Activated naive CD8-positive, alpha-beta T cell treated with anti-CD3 and anti-CD28 coated beads for 36 hours (primary cell): ENCODE data around the gene IGSF21. TPM values are rescaled to one million over a fixed set of nuclear protein-coding genes. Genes with fewer than 3 reads are reported as not detected.

Source experiments
- DNase-seq: peaks from one replicate; pipeline ENCODE4 v3.0.0; 2021
- H3K27ac Mint-ChIP-seq: one replicate; pipeline ENCODE4 v1.8.0; 2022; ENCODE audit warnings: mild to moderate bottlenecking, moderate library complexity, mixed read lengths
- H3K27me3 Mint-ChIP-seq: one replicate; pipeline ENCODE4 v1.8.0; 2022; ENCODE audit warnings: mild to moderate bottlenecking, mixed read lengths
- H3K36me3 Mint-ChIP-seq: one replicate; pipeline ENCODE4 v1.8.0; 2021; ENCODE audit warnings: mild to moderate bottlenecking, mixed read lengths
- H3K4me1 Mint-ChIP-seq: one replicate; pipeline ENCODE4 v1.8.0; 2021; ENCODE audit warnings: mixed read lengths
- H3K4me3 Mint-ChIP-seq: one replicate; pipeline ENCODE4 v1.8.0; 2022; ENCODE audit warnings: mild to moderate bottlenecking, moderate library complexity, mixed read lengths
- H3K9me3 Mint-ChIP-seq: one replicate; pipeline ENCODE4 v1.8.0; 2022; ENCODE audit warnings: mixed read lengths
- total RNA-seq, 2 experiments: library from RNA; stranded (reverse); gene quantifications; one replicate each; pipeline ENCODE4 v1.2.3, GENCODE V29; 2021

Gene IGSF21
- total RNA-seq, 2 experiments from 2014 or later, result not detected

DNA sequence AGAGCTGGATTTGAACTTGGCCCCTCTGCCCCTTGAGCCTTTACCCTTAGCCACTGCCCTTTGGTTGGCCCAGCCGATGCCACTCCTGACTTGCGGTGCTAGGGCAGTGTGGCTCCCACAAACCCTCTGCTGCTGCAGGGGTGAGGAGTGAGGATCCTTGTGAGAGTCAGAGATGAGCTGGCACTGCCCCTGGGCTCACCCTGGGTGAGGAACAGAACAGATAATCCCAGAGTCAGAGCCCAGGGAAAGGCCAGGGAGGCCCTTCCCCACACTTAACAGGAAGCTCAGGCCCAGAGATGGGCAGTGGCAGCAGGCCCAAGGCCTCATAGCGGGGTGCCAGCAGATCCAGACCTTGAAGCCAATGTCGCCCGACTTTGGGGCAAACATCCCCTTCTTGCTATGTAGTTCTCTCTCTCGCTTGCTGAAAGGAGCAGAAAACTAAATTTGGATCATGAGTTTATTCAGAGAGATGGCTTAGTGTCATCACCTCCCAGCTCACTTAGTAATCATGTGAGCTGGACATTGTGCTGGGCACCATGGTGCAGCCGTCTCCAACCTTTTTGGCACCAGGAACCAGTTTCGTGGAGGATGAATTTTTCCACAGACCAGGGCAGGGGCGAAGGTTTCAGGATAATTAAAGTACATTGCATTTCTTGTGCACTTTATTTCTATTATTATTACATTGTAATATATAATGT, 81.4 kb downstream of the IGSF21 start:
- Mint-ChIP-seq H3K9me3 (no peaks in the 10 kb centered on the region), H3K36me3 (no peaks in the 10 kb centered on the region)

GRCh38 chr1:18190598-18190997, 83.0 kb downstream of the IGSF21 start:
- H3K27ac Mint-ChIP-seq, result no peak overlapping the region
- no peaks in the 10 kb centered on the region for H3K9me3 Mint-ChIP-seq
- peaks cover 12% of the 10 kb centered on the region for H3K27me3 Mint-ChIP-seq
- H3K4me3 Mint-ChIP-seq, result no peak overlapping the region
- no peaks in the 10 kb centered on the region for H3K36me3 Mint-ChIP-seq
- H3K4me1 Mint-ChIP-seq, result no peaks in the 10 kb centered on the region
- no peak for DNase-seq

More for the DNA sequence above, 81.4 kb downstream of the IGSF21 start:
- Mint-ChIP-seq H3K27ac (no peak overlapping the region), H3K4me1 (no peaks in the 10 kb centered on the region), H3K4me3 (no peak overlapping the region), H3K27me3 (peaks cover 9% of the 10 kb centered on the region)
- DNase-seq, result no peak

DNA sequence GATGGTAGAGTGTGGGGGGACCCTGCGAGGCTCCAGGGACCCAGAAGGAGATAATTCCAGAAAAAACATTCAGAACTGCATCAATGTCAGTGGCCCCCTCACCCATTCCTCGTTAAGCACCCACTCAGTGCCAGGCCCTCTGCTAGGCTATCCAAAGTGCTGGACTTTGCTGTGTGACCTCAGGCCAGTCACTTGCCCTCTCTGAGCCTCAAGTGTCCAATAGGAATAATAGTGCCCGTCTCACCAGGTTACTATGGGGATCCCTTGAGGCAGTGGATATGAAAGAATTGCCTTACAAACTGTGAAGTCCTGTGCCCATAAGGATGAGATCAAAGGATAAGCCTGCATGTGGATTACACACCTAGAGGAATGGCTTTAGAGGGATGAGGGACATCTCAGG, 83.4 kb downstream of the IGSF21 start:
- H3K9me3 Mint-ChIP-seq, result no peaks in the 10 kb centered on the region
- peaks cover 17% of the 10 kb centered on the region for H3K27me3 Mint-ChIP-seq
- H3K4me3 Mint-ChIP-seq, result no peak overlapping the region
- no peak overlapping the region for H3K27ac Mint-ChIP-seq
- no peak for DNase-seq
- H3K36me3 Mint-ChIP-seq, result no peaks in the 10 kb centered on the region
- H3K4me1 Mint-ChIP-seq, result no peaks in the 10 kb centered on the region

GRCh38 chr1:18191481-18192155, 84.0 kb downstream of the IGSF21 start:
- Mint-ChIP-seq H3K27ac (no peak overlapping the region), H3K4me1 (no peaks in the 10 kb centered on the region), H3K4me3 (no peak overlapping the region), H3K36me3 (no peaks in the 10 kb centered on the region), H3K27me3 (peaks cover 19% of the 10 kb centered on the region), H3K9me3 (no peaks in the 10 kb centered on the region)
- DNase-seq, result no peak

DNA sequence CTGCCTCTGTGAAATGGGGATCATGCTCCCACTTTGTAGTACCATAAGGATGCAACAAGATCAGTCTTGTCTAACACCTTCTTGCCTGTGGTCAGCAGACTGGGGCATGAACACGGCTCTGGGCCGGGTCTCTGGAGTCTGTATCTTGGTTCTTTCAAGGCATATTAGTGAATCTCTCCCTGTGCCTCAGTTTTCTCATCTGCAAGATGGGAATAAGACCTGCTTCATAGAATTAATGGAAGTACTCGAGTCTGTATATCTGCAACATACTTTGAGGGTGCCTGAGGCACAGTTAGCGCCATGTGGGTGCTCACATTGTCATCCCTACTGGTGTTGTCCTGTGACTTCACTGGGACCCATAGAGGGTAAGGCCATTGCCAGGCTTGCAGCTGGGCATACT, 84.6 kb downstream of the IGSF21 start:
- Mint-ChIP-seq H3K4me3 (no peak overlapping the region), H3K27me3 (peaks cover 18% of the 10 kb centered on the region)

GRCh38 chr1:18192974-18193373, 85.4 kb downstream of the IGSF21 start:
- H3K27ac Mint-ChIP-seq, result no peak overlapping the region
- H3K9me3 Mint-ChIP-seq, result no peaks in the 10 kb centered on the region
- H3K27me3 Mint-ChIP-seq, result peaks cover 24% of the 10 kb centered on the region
- no peaks in the 10 kb centered on the region for H3K36me3 Mint-ChIP-seq
- DNase-seq, result no peak
- no peak overlapping the region for H3K4me3 Mint-ChIP-seq
- H3K4me1 Mint-ChIP-seq, result no peaks in the 10 kb centered on the region

More for the DNA sequence above, 84.6 kb downstream of the IGSF21 start:
- no peak for DNase-seq
- Mint-ChIP-seq H3K27ac (no peak overlapping the region), H3K4me1 (no peaks in the 10 kb centered on the region), H3K9me3 (no peaks in the 10 kb centered on the region), H3K36me3 (no peaks in the 10 kb centered on the region)

DNA sequence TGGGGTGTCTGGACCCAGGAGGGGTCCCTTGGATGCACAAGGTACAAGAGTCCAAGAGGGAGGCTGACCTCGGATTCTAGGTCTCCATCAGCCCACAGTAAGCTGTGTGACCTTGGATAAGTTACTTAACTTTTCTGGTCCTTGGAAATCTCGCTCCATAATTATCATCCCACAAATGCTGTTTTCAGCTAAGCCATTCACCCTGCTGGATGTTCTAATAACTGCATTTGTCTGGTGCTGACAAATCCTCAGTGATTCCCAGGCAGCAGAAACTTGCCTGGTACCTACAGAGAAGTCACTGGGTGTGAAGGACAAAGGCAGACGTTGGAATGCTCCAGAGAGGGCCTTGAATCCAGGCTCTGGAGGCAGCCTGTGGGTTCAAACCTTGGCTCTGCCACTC, 89.7 kb downstream of the IGSF21 start:
- no peak for DNase-seq
- Mint-ChIP-seq H3K9me3 (no peaks in the 10 kb centered on the region), H3K27me3 (peaks cover 56% of the 10 kb centered on the region), H3K27ac (no peak overlapping the region), H3K4me3 (no peak overlapping the region), H3K4me1 (no peaks in the 10 kb centered on the region), H3K36me3 (no peaks in the 10 kb centered on the region)

- Mint-ChIP-seq H3K27me3 (peaks cover 60% of the 10 kb centered on the region), H3K27ac (no peak overlapping the region), H3K4me3 (no peak overlapping the region), H3K9me3 (no peaks in the 10 kb centered on the region), H3K4me1 (no peaks in the 10 kb centered on the region), H3K36me3 (no peaks in the 10 kb centered on the region)
- no peak for DNase-seq
Measured at GRCh38 chr1:18198260-18198659, 90.7 kb downstream of the IGSF21 start.

- no peaks in the 10 kb centered on the region for H3K9me3 Mint-ChIP-seq
Measured at GRCh38 chr1:18199462-18199861, 91.9 kb downstream of the IGSF21 start.

GRCh38 chr1:18200136-18200717, 92.6 kb downstream of the IGSF21 start:
- Mint-ChIP-seq H3K27me3 (peaks cover 62% of the 10 kb centered on the region), H3K36me3 (no peaks in the 10 kb centered on the region), H3K9me3 (no peaks in the 10 kb centered on the region), H3K27ac (no peak overlapping the region), H3K4me1 (no peaks in the 10 kb centered on the region), H3K4me3 (no peak overlapping the region)
- DNase-seq, result no peak

More at GRCh38 chr1:18199462-18199861, 91.9 kb downstream of the IGSF21 start:
- Mint-ChIP-seq H3K27ac (no peak overlapping the region), H3K4me3 (no peak overlapping the region), H3K4me1 (no peaks in the 10 kb centered on the region), H3K27me3 (peaks cover 58% of the 10 kb centered on the region), H3K36me3 (no peaks in the 10 kb centered on the region)
- DNase-seq, result no peak

- no peak overlapping the region for H3K27ac Mint-ChIP-seq
- H3K36me3 Mint-ChIP-seq, result no peaks in the 10 kb centered on the region
- no peak for DNase-seq
Measured at GRCh38 chr1:18200918-18201317, 93.3 kb downstream of the IGSF21 start.

GRCh38 chr1:18201997-18202719, 94.6 kb downstream of the IGSF21 start:
- no peaks in the 10 kb centered on the region for H3K4me1 Mint-ChIP-seq
- H3K4me3 Mint-ChIP-seq, result no peak overlapping the region
- no peak overlapping the region for H3K27ac Mint-ChIP-seq
- no peaks in the 10 kb centered on the region for H3K9me3 Mint-ChIP-seq
- H3K36me3 Mint-ChIP-seq, result no peaks in the 10 kb centered on the region
- H3K27me3 Mint-ChIP-seq, result peaks cover 47% of the 10 kb centered on the region
- no peak for DNase-seq

More at GRCh38 chr1:18200918-18201317, 93.3 kb downstream of the IGSF21 start:
- Mint-ChIP-seq H3K4me3 (no peak overlapping the region), H3K27me3 (peaks cover 56% of the 10 kb centered on the region), H3K4me1 (no peaks in the 10 kb centered on the region), H3K9me3 (no peaks in the 10 kb centered on the region)

DNA sequence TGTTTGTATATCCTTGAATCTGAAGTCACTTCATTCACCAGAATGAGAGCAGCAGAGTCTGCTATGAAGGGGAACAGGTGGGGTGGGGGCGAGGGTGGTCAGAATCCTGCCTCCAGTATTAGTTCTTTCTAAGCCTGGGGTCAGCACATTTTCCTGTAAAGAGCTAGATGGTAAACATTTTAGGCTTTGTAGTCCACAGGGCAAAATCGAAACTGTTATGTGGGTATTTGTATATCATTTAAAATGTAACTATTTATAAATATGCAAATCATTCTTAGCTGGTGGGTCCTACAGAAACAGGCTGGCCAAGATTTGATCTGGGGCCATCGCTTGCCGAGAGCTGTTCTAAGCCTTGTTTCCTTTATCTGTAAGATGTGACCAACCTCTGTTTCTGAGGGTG, 96.0 kb downstream of the IGSF21 start:
- Mint-ChIP-seq H3K36me3 (no peaks in the 10 kb centered on the region), H3K9me3 (no peaks in the 10 kb centered on the region), H3K27me3 (peaks cover 36% of the 10 kb centered on the region), H3K4me3 (no peak overlapping the region), H3K27ac (no peak overlapping the region), H3K4me1 (no peaks in the 10 kb centered on the region)
- no peak for DNase-seq

DNA sequence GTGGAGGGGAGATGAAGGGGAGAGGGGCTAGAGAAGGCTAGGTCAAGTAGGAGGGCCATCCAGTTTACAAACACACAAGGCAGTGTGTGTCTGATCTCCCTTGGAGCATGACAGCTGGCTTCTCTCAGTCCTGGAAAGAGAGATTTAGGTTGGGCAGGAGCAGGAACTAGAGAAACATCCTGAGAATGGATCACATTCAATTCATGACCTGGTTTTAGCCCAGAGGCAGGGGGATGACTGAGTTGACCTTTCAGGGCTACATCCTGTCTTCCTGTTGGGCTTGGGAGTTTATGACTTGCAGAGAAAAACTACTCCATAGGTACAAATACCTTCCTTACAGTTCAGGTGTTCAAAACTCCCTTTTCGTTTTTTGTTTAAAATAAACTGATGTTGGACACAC, 97.0 kb downstream of the IGSF21 start:
- Mint-ChIP-seq H3K27ac (no peak overlapping the region), H3K4me3 (no peak overlapping the region), H3K9me3 (no peaks in the 10 kb centered on the region), H3K4me1 (no peaks in the 10 kb centered on the region), H3K27me3 (peaks cover 31% of the 10 kb centered on the region), H3K36me3 (no peaks in the 10 kb centered on the region)
- no peak for DNase-seq

DNA sequence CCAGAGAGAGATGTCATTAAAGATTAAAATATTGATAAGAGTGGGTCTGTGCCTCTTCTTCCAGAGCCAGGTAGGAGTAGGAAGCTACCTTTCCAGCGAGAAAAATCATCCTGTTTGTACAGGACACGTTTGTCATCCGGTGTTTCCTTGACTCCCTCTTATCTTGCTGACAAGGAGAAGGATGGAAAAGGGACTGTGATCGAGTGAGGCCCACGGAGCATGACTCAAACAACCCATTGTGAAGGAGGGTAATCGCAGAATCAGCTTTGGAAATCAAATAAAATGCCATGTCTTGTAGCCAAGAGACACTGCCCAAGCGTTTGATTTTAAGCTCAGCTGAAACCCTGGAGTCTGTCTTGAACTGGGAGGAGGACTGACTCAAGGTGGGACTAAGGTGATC, 97.7 kb downstream of the IGSF21 start:
- no peaks in the 10 kb centered on the region for H3K36me3 Mint-ChIP-seq
- no peak overlapping the region for H3K4me3 Mint-ChIP-seq
- no peak for DNase-seq
- no peaks in the 10 kb centered on the region for H3K4me1 Mint-ChIP-seq
- no peak overlapping the region for H3K27ac Mint-ChIP-seq
- H3K9me3 Mint-ChIP-seq, result no peaks in the 10 kb centered on the region
- H3K27me3 Mint-ChIP-seq, result peaks cover 27% of the 10 kb centered on the region
